Measurements from ENCODE around the gene SULT1C3.

GRCh38 chr2:108215794-108216211, 24.0 kb upstream of the SULT1C3 start:
- no peak for TF ChIP-seq EP300 (IDR thresholded peaks at IDR 0.05)
- peak; percentile 79 for TF ChIP-seq CTCF (IDR thresholded peaks at IDR 0.05)

Measured in A549 (cell line).